HG03025 (cell line): ENCODE results near the gene MYL1.

Source experiments
- ATAC-seq: cut with Tn5 transposase; IDR thresholded peaks from one replicate; pipeline ENCODE4 v1.9.1; 2021; ENCODE audit warnings: mild to moderate bottlenecking, moderate library complexity; ENCODE audit not compliant: unreplicated experiment, low FRiP score

Gene MYL1

DNA sequence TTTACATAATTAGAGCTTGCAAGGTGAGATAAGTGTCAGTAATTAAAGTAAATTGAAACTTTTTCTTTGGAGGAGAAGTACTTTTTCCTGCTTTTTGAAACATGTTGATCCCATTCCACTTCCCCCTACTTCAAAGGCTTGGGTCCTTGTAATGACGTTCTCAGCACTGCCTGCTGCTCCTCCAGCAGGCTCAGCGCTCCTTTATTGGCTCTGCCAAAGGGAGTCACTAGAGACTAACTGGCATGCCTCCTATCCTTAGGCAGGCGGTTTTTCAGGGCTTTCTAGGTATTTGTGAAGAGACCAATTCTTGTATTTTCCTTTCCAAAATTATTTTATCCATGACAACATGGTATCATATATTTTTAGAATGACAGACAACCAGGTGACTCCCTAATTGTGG, 45.8 kb downstream of the MYL1 start:
- no peak for ATAC-seq

DNA sequence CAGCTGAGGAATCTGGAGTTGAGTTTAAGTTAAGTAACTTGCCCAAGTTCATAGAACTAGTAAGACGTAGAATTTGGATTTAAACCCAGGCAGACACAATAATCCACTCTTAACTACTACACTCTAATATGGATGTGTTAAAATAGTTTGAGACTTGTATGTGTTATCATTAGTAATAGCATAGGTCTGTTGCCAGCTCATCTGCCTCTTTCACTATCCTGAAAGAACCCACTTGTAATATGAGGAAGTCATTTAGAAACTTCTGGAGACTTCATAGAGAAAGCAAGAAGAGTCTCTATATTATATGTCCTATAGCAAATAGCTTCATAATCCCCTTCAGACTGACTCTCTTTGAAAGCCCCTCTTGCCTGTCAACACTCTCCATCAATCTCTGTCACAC, 46.7 kb downstream of the MYL1 start:
- no peak for ATAC-seq

DNA sequence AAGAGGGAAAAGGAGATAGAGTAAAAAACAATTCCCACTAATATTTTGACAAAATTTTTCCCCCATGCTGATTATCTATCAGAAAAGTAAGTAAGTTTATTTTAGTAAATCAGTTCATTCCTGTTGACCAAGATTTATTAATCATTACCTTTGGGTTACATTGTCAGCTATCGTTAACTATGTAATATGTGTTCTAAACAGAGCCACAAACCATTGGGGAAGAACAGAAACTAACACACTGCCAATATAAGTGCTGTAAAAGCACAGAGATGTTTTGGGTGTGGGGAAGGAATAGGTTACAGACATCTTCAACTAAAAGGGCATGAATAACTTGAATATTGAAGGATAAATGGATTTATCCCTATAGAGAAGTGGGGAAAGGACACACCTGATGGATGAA, 47.3 kb downstream of the MYL1 start:
- no peak for ATAC-seq

DNA sequence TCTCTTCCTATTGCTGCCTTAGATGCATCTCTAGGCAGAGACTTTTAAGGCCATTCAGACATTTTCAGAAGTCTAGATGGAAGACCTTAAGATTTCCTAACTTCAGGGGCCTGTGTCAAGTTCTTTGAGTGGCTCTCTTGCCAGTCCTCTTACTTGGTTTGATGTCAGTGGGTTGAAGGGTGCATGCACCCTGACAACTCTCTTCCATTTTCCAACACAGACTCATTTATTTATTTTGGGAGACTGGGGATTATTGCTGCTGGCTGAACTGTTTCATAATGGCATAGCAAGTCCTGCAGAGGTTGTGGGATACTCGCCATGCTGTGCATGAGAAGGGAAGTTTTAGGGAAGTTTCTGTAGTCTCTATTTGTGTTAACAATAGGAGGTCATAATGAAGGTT, 50.7 kb downstream of the MYL1 start:
- ATAC-seq: no peak

DNA sequence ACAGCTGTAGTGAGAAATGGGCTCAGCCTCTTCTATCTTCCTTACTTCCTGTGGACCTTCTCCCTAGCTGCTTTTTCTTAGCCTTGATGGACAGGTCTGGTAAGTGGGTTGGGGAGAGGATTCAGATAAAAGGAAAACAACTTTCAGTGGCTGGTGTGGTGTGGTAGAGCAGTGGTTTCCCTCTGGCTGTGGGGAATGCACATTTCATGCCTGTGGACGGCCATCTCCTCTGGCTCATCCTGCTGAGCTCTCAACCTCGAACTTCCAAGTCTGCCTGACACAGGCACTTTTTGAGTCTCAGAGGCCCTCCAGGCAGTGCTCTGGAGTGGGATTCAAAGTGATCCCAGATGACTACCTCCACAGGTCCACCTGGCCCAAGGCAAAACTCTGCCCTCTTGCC, 51.1 kb downstream of the MYL1 start:
- no peak for ATAC-seq

DNA sequence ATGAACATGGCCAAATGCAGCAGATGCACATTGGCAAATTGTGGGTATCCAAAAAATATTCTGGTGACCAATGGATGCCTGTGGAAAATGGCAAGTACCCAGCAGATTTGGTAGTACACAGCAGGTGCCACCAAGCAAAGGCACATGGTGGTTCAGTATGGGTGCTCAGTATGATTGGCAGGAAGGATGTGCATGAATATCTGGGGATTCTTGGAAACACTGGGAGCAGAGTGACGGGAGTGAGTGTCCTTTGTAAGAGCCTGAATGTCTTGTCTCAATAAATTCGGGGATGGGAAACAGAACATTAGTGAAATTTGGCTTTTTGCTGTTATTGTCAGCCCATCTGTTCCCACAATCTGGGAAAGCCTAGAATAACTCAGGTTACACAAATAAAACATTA, 52.9 kb downstream of the MYL1 start:
- no peak for ATAC-seq

DNA sequence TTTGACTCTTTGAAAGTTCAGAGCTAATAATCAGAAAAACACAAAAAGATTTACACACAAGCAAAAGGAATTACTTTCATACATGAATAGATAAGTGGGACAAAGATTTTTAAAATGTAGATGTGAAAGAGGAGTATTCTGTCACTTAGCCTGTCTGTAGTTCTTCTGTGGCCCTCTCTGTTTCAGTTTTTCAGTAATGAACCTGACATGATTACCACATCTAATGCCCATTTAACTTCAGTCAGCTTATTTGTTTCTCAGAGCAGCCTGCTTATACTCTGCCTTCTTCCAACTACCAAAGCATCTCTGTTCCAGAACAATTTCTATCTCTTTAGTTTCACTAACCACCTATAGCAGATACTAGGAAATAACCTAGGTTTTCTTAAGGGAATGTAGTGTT, 55.3 kb downstream of the MYL1 start:
- no peak for ATAC-seq

DNA sequence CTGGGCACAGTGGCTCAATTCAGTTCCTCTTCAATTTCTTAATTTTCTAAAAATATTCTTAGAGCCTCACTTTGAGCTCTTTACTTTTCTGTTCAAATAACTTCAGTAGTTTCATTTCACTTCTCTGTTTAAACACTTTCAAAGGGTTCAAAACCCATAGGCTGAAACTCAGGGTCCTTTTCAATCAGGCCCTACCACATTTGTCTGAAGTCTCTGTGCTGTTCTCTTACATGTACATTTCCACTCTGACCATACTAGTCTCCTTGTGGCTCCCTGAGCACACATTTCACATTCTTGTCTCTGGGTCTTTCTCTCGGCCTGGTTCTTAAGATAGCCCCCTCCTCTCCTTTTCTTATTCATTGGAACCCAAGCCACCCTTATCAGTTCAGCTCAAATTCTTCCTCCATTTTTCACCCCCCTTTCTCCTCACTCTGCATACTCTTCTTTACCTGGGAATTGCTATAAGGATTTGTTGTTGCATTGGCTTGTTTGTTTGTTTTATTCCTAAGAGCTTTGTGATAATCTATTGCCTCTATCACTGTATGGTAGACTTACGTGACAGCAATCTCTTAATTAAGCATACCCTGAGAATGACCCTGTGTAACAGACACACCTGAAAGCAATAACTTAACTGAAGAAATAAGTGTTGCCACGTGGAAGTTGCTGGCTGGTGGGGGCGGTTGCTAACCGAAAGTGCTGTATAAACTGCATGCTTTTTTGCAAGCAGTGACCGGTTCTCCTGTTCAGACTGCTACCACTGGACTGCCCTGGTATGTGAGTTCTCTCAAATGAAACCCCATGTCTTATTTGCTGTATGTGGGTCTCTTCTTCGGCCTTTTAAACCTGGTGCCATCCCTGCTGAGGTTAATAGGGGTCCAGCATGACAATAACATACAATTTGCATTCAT, 62.0 kb downstream of the MYL1 start:
- no peak for ATAC-seq

DNA sequence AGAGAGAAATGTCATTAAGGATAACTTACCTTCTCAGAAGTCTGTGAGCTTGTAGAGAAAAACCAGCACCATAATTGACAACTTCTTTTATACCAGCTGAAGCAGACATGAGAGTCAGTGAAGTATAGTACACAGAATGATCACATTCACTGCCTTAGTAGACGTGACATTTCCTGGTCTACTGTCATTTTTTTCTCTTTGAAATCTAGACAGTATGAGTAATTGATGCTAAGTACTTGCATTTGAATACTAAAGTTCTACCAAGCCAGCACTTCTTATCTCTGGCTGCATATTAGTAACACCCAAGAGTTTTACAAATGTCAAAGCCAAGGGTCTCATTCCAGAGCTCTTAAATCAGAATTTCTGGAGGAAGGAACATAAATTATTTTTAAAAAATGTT, 64.4 kb downstream of the MYL1 start:
- no peak for ATAC-seq
